AG04450 (cell line): ENCODE measurements around the gene SNAPC3. TPM values are rescaled to one million over a fixed set of nuclear protein-coding genes. Genes with fewer than 3 reads are reported as not detected.

Experiments used
- CTCF ChIA-PET: fragments of 300-600, 350-600 bp; formaldehyde crosslinking; extraction: SDS; loops from one replicate; lab custom pipeline; 2022; ENCODE audit warnings: antibody characterized with exemption, inconsistent platforms; lab: Charles Lee
- POLR2A ChIA-PET: fragments of 350-600 bp; formaldehyde crosslinking; extraction: SDS; loops from one replicate; lab custom pipeline; 2021; ENCODE audit warnings: antibody characterized with exemption, inconsistent platforms; lab: Yijun Ruan, JAX
- DNase-seq: peaks from one replicate; pipeline ENCODE4 v3.0.0-alpha.2; 2011; ENCODE audit warnings: low read depth, low spot score
- H3K27ac ChIP-seq: one replicate; pipeline ENCODE4 v1.5.1; 2012; ENCODE audit warnings: low read depth, low read length, control low read depth
- H3K27me3 ChIP-seq: one replicate; pipeline ENCODE4 v1.6.0; 2012; ENCODE audit warnings: low read length; ENCODE audit not compliant: control insufficient read depth, insufficient read depth
- H3K4me3 ChIP-seq: 2 replicates; pipeline ENCODE4 v1.5.1; 2011; ENCODE audit warnings: mild to moderate bottlenecking, low read depth, low read length, control low read depth
- H3K9me3 ChIP-seq: 2 replicates; pipeline ENCODE4 v1.5.1; 2012; ENCODE audit warnings: low read length; ENCODE audit not compliant: control insufficient read depth, insufficient read depth
- CTCF ChIP-seq: IDR thresholded peaks from 2 replicates; pipeline ENCODE4 v1.5.1; 2011; ENCODE audit warnings: low read depth, low read length, control low read depth, inconsistent platforms
- polyA plus RNA-seq: library from polyadenylated mRNA; depleted of rRNA; stranded (reverse); fragments of >200 nt; gene quantifications from 2 replicates; pipeline ENCODE4 v1.2.3, GENCODE V29; 2011

The SNAPC3 gene
- polyA plus RNA-seq, 1 experiment = 45.3 TPM

- Histone ChIP-seq H3K9me3 (no peaks in the 10 kb centered on the region), H3K4me3 (no peak overlapping the region), H3K27ac (no peak overlapping the region), H3K27me3 (no peaks in the 10 kb centered on the region)
- DNase-seq = no peak
- CTCF ChIA-PET = interaction anchor here (0.9 to 1.6 kb wide), 3 partner anchors 12 to 108 kb away, joined by 3 to 10 read pairs (median 4); no protein-coding TSS in a partner anchor
- POLR2A ChIA-PET = no interaction called here
- no peak for TF ChIP-seq CTCF
Measured at GRCh38 chr9:15498246-15498995, 75.7 kb downstream of the SNAPC3 start.

GRCh38 chr9:15499139-15499538 is 76.5 kb downstream of the SNAPC3 start:
- Histone ChIP-seq H3K9me3 (no peaks in the 10 kb centered on the region), H3K27me3 (no peaks in the 10 kb centered on the region), H3K27ac (no peak overlapping the region), H3K4me3 (no peak overlapping the region)
- ChIA-PET CTCF (interaction anchor here (1.2 to 1.6 kb wide), 2 partner anchors 13 to 107 kb away, joined by 3 to 10 read pairs; no protein-coding TSS in a partner anchor), POLR2A (no interaction called here)
- no peak for DNase-seq
- no peak for TF ChIP-seq CTCF

- CTCF ChIA-PET = interaction anchor here (0.5 to 2.0 kb wide), 7 partner anchors 49 to 339 kb away, joined by 3 to 17 read pairs (median 5); no protein-coding TSS in a partner anchor
- Histone ChIP-seq H3K27ac (no peak overlapping the region), H3K27me3 (no peaks in the 10 kb centered on the region), H3K9me3 (no peaks in the 10 kb centered on the region), H3K4me3 (no peak overlapping the region)
- DNase-seq = no peak
- peak; percentile 33 for TF ChIP-seq CTCF
- POLR2A ChIA-PET = interaction anchor here (1.0 kb wide), 1 partner anchor 10 kb away, joined by 3 read pairs; the partner anchor contains the start of gene PSIP1
Measured at GRCh38 chr9:15501179-15501578, 78.5 kb downstream of the SNAPC3 start.

GRCh38 chr9:15501803-15502202 is 79.1 kb downstream of the SNAPC3 start:
- no peak for TF ChIP-seq CTCF
- no peaks in the 10 kb centered on the region for H3K9me3 ChIP-seq
- no peak for DNase-seq
- H3K27ac ChIP-seq = no peak overlapping the region
- CTCF ChIA-PET = interaction anchor here (2.0 kb wide), 1 partner anchor 105 kb away, joined by 17 read pairs; no protein-coding TSS in a partner anchor
- POLR2A ChIA-PET = interaction anchor here (0.6 to 1.0 kb wide), 2 partner anchors 9 to 132 kb away, joined by 3 read pairs; partner anchors contain the start of gene PSIP1
- H3K4me3 ChIP-seq = no peak overlapping the region
- H3K27me3 ChIP-seq = no peaks in the 10 kb centered on the region

- no peak for TF ChIP-seq CTCF
- no peaks in the 10 kb centered on the region for H3K9me3 ChIP-seq
- CTCF ChIA-PET = interaction anchor here (0.6 kb wide), 1 partner anchor 104 kb away, joined by 3 read pairs; no protein-coding TSS in a partner anchor
- DNase-seq = no peak
- no peak overlapping the region for H3K4me3 ChIP-seq
- no peaks in the 10 kb centered on the region for H3K27me3 ChIP-seq
- POLR2A ChIA-PET = no interaction called here
- H3K27ac ChIP-seq = no peak overlapping the region
Measured at GRCh38 chr9:15505921-15506320, 83.2 kb downstream of the SNAPC3 start.
